C4-2B (cell line): ENCODE results near the gene AMY2B.
"Not testable (repeated sequence)": the region's sequence is repeated elsewhere in the genome, so short reads cannot be mapped to it uniquely, and the experiment has no call there.

Source experiments
- CTCF ChIP-seq: fragments of 450-650 bp; conservative IDR thresholded peaks from 2 replicates; pipeline ENCODE4 v1.5.1; 2017; ENCODE audit warnings: mild to moderate bottlenecking
- ZFX ChIP-seq: fragments of 450-650 bp; IDR thresholded peaks from 2 replicates; pipeline ENCODE4 v1.6.1; 2017

- TF ChIP-seq ZFX, CTCF: not testable (repeated sequence)
Observed at GRCh38 chr1:103602740-103603139, 31.4 kb downstream of the AMY2B start.
